ENCODE measurements around the gene ALDH4A1.
A peak's percentile ranks its signal among the peaks of the same experiment; 100 is the strongest.

Gene ALDH4A1

DNA sequence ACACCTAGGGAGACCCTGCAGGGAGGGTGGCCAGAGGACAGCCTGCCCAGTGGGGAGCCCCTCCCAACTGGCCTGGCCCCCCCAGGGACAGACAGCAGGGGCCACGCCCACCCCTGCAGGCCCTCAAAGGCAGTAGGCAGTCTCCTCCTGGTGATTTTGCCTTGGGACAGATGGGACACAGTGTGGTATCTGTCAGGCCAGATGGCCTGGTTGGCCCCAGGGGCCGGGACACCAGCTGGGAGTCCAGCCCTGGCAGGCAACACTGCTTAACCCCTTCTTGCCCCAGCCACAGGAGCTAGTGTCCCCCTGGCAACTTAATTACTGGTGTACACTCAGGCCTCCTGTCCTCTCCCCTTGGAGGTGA is 36.3 kb upstream of the ALDH4A1 start:
- DNase-seq: no peak

GRCh38 chr1:18938008-18938706 is 35.8 kb upstream of the ALDH4A1 start:
- no peak for DNase-seq

GRCh38 chr1:18937539-18937938 is 35.2 kb upstream of the ALDH4A1 start:
- no peak for DNase-seq

- DNase-seq: no peak
These were observed 34.6 kb upstream of the ALDH4A1 start for GRCh38 chr1:18936814-18937481.

GRCh38 chr1:18936471-18936813 is 34.1 kb upstream of the ALDH4A1 start:
- no peak for DNase-seq

DNA sequence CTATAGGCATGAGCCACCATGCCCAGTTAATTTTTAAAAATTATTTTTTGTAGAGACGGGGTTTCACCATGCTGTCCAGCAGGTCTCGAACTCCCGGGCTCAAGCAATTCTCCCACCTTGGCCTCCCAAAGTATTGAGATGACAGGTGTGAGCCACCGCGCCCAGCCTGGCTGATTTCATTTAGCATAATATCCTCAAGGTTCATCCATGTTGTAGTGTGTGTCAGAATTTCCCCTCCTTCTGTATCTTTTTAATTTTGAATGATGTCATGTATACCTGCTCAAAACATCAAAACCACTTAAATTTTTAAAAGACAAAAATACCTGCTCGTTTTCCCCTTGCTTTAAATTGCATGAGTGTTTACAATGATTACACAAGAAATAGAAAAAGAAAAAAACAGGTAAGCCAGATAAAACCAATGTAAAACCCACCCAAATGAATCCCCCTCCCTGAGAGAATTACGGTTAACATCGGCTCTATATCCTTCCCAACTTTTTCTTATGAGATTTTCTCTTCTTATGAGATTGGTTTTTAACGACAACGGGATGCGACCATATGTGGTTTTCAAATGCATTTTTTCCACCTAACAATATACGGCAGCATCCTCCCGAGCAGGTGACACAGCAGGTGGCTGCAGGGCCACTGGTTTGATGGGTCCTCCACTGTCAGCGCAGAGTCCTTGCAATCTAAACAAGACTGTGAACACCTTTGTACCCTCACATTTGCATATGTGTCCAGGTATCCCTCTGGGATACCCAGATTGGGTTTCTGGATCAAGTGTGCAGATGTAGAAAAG is 32.0 kb upstream of the ALDH4A1 start:
- no peak for DNase-seq

- DNase-seq: no peak
These were observed 30.5 kb upstream of the ALDH4A1 start for GRCh38 chr1:18932879-18933278.

- no peak for DNase-seq
These were observed 30.0 kb upstream of the ALDH4A1 start for GRCh38 chr1:18932387-18932786.

DNA sequence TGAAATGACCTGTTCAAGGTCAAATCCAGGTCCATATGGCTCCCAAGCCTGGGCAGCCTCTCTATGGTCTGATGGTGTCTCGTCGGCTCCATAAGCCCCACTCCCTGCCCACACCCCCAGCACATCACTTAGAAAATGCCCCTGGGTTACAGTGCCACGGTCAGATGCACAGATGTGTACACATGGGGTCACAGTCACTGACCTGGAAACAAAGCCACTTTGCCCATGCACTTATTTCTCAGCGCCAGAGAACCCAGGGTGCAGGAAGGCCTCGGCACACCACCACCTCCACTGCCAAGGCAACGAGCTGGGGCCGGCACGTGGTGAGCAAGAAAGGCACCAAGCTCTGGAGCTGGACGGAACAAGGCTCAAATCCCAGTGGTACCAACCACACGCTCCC is 29.4 kb upstream of the ALDH4A1 start:
- DNase-seq: no peak

DNA sequence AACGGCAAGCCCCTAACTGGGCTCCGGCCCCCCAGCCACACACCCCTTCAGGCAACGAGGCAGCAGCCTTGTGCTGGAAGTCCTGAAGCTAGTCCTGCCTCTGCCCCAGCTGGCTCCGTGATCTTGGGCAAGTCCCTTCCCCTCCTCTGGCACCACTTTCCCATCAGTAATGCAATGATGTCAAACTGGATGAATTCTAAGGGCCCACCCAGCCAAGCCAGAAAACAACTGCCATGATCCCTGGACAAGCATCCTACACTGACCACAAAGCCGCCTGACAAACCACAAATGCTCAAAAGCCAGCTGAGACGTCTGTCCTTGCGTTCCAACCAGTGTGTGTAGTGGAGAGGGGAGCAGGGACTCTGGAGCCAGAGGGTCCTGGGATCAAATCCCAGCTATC is 27.3 kb upstream of the ALDH4A1 start:
- no peak for DNase-seq

DNA sequence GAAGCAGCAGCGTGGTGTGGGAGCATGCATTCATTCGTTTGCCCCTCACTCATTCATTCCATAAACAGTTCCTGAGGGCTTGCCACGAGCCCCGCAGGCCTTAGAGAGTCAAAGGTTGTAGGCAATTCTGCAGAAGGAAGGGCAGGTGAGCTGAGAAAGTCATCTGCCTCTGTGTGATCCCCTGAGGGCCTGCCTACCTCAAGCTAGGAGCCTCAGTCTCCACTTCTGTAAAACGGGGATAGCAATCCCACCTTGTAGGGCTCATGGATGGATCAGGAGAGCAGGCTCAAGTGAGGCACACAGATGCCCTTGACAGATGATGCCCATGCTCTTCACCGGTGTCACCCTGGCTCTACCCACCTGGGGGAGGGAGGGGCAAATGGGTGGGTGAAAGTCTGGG is 26.6 kb upstream of the ALDH4A1 start:
- DNase-seq: no peak

GRCh38 chr1:18928406-18928805 is 26.1 kb upstream of the ALDH4A1 start:
- no peak for DNase-seq

- DNase-seq: no peak
These were observed 25.4 kb upstream of the ALDH4A1 start for GRCh38 chr1:18927654-18928272.

GRCh38 chr1:18927082-18927653 is 24.8 kb upstream of the ALDH4A1 start:
- DNase-seq: no peak

DNA sequence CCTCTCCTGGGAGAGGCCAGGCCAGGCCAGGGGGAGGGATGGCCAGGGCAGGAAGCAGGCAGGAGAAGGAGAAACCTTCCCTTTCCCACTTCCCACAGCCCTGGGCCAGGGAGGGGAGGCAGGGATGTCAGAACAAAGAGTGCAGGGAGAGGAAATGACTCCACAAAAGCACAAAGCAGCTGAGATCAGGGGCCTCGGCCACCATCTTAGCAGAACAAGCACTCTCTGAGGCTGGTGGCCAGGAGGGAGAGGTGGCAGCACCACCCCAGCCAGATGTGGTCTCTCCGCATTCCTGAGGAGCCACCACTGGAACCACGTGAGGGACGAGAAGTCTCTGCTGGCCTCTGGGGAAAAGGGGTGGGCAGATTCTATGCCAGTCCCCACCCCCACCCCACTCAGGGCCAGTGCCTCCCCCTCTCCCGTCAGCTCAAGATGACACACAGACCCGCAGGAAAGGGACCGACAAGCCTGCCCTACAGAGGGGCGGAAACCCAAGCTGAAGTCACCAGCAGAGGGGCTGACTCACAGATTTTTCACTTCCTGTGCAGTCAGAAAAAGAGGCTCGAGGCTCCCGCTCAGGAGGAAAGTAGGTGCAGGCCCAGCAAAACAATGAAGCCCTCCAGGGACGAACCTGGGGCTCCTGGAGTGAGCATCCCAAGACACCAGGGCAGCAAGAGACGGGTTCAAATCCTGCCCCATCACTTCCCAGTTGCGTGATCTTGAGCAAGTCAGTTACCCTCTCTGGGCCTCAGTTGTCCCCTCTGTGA is 24.1 kb upstream of the ALDH4A1 start:
- no peak for DNase-seq

GRCh38 chr1:18925279-18925678 is 22.9 kb upstream of the ALDH4A1 start:
- DNase-seq: no peak

DNA sequence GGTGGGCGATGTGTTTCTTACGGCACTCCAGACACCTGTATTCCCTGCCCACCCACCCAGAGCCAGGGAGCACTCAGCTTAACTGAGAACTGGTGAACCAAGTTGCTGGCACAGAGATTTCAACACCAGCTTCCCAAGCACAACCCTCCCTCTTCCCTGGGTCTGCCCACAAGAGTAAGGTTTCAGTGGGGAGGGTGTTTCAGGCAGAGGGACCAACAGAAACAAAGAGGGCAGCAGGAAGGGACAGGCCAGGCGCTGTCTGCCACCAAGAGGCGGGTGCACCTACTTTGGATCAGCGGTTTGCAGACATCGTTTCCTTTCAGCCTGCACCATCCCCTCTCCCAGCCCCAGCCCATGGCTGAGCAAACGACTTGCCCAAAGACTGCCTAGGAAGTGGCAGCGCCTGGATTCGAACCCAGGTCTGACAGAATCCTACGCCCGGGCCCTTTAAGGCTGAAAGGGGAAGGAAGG is 21.9 kb upstream of the ALDH4A1 start:
- peak; percentile 94 for DNase-seq

- peak; percentile 94 for DNase-seq
These were observed 21.4 kb upstream of the ALDH4A1 start for GRCh38 chr1:18923756-18924211.

DNA sequence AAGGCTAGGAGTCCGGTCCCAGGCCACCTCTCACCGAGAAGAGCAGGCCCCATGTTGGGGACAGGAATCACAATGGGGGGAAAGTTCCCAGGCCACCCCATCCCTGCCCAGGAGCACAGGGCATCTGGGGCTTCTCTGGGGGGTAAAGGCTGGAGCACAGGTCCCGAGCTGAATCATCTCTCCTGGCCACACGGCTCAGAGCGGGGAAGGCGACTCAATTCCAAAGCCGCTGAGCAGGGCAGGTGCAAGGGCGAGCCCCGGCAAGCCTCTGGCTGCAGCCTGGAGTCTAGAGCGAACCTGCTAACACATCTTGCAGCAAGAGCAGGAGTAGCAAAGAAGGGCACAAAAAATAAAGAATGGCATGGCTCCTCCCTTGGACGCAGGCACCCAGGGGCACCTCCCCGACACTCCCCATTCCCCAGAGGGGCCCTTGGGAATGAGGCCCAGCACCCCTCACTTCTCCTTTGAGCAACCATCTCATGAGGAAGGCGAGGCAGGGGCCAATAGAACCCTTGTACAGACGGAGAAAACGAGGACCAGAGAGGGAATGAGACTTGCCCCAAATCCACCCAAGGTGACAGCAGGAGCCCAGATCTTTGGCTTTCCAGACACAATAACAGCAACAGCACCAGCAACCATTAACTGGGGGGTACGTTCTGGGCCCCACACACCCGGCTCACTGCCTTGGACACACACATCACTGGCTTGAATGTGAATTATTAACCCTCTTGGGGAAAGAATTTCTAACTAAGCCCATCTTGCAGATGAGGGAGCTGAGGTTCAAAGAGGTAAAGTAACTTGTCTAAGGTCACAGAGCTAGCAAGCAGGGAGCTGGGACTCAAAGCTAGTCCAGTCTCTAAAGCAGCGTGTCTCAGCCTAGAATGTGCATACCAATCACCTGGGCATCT is 20.7 kb upstream of the ALDH4A1 start:
- DNase-seq: peak; percentile 65

DNA sequence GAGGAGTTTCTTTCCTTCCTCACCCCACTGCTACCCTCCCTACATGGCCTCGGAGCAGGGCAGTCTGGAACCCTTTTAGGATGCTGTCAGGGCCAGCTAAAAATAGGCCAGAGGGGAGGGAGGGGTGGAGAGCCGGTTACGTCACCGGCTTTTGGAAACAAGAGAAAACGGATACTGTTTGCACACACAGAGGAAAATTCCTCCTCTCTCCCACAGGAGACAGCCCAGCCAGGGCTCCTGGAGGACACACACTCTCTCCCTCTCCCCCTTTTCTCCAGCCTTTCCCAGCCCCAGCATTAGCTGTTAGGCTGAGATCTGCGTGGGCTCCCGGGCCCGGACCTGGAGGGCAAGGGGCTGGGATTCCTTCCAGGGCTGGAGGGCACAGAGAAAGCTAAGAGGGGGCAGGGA is 20.0 kb upstream of the ALDH4A1 start:
- DNase-seq: peak; percentile 30
